Activated gamma-delta T cell (primary cell): ENCODE results near the gene SLC10A7.

Experiments used
- DNase-seq: peaks from one replicate; lab custom pipeline; 2025; lab: John Stamatoyannopoulos, UW

Gene SLC10A7

DNA sequence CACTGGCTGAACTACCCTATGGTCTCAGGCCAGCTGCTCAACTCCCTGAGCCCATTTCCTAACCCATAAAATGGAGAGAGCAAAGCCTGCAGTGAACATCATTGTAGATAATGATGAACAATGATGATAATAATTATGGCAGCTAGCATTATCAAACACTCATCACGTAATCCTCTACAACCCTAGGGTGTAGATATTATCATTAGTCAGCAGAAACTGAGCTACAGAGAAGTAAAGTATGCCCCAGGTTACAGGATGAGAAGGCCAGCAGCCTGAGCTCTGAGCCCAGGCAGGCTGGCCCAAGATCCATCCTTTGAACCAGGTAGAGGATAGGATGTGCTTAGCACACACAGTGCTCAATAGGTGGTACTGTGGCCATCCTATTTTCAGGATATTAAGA lies 264.2 kb downstream of the SLC10A7 start:
- no peak for DNase-seq

GRCh38 chr4:146256328-146256727 lies 265.4 kb downstream of the SLC10A7 start:
- no peak for DNase-seq

DNA sequence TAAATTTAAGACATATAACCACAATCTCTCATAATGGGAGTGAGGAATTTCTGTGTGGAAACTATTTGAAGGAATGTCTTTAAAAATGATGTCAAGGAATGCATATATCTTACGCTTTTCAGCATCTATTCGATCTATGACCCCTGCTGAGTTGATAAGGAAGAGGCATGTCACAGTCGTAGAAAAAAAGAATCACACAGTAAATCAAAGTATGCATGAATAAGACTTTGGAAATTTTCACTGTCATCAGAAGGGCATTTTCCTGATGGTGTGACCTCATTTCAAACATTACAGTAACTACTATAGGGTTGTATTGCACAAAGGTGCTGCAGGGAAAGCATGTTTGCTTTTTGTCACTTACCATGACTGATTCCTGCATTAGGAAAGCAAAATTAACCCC lies 265.9 kb downstream of the SLC10A7 start:
- DNase-seq = no peak

DNA sequence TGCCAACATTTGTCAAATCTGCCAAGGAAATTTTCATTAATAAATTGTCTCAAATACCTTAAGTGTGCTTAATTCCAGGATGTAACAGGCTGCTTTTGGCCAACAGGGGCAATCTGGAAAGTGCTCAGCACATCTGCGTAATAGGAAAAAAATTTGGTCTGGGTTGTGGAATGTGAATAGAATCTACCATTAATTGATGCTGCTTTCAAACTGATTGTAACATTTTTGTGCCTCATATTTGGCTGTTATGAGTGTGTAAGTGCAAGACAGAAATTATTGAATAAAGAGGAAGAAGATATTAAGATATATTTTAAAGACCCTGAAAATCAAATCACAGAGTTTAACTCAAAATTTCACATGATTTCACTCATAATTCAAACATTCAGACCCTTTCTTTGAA lies 266.3 kb downstream of the SLC10A7 start:
- DNase-seq = no peak

- DNase-seq = no peak
Measured at GRCh38 chr4:146252969-146253611, 268.6 kb downstream of the SLC10A7 start.

GRCh38 chr4:146247356-146247755 lies 274.4 kb downstream of the SLC10A7 start:
- DNase-seq = no peak

DNA sequence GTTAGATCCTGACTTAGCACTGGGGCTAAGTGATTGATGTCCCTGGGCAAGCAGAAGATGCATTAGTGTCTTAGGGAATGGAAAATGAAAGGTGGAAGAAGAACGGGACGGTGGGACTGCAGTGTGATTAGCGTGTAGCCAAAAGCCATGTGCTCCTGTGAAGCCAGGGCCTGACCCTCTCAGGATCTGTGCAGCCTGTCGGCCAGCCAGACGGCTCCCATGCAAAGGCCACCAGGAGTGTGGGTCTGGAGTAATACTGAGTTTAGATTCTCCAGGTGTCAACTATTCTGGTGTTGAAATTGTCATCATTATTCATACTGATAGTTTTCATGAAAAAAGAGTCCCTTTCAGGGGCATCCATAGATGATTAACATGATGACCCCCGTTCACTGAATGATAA lies 275.4 kb downstream of the SLC10A7 start:
- DNase-seq = no peak

- DNase-seq = no peak
Measured at GRCh38 chr4:146245850-146246249, 275.9 kb downstream of the SLC10A7 start.

DNA sequence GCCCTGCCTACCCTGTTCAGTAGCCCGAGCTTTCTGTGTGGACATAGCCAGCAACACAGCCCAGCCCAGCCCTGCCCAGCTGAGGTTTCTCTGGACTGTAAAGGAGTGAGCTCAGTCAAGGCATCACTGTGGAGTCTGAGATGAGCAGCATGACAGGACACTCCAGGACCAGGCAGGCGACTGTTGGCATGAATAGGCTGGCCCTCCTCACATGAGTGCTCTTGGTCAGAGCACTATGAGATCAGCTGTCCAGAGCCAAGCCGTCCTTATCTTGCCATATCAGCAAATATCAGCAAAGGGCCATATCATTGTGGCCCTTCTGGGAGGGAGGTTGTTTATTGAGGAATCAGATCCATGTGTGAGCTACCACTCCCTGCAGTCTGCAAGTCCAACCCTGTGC lies 276.5 kb downstream of the SLC10A7 start:
- DNase-seq = no peak

DNA sequence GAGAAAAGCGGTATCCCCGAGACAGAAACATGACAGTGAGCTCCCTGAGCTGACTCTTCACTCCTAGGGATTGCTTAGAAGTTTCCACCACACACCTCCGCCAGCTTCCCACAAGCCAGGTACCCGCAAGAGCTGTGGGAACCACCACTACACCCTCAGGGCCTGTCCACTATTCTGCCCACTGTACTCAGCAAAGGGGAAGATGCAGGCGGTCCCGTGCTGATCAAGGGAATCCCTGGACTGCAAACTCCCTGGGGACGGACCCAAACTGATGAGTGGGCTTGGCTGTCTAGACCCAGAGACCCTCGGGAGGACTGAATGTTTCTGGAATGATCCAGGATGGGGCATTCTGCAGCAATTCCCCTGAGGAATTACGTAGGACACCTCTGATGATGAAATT lies 277.2 kb downstream of the SLC10A7 start:
- DNase-seq = no peak

DNA sequence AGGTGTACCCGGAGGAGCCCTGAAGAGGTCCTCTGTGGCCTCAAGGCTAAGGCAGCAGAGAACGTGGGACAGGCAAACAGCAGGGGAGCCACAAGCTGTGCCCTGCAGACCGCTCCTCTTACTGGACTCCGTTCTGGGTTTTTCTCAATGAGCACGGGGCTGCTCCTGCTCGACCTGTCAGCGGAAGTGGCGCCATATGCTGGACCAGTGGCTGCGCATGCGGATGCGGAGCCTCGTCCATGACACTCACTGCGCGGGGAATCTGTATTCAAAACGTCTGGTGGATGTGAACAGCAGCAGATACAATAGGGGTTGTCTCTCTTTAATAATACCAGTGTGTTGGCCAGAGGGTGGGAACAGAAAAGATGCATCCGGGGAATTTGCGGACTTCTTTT lies 277.9 kb downstream of the SLC10A7 start:
- DNase-seq = no peak

DNA sequence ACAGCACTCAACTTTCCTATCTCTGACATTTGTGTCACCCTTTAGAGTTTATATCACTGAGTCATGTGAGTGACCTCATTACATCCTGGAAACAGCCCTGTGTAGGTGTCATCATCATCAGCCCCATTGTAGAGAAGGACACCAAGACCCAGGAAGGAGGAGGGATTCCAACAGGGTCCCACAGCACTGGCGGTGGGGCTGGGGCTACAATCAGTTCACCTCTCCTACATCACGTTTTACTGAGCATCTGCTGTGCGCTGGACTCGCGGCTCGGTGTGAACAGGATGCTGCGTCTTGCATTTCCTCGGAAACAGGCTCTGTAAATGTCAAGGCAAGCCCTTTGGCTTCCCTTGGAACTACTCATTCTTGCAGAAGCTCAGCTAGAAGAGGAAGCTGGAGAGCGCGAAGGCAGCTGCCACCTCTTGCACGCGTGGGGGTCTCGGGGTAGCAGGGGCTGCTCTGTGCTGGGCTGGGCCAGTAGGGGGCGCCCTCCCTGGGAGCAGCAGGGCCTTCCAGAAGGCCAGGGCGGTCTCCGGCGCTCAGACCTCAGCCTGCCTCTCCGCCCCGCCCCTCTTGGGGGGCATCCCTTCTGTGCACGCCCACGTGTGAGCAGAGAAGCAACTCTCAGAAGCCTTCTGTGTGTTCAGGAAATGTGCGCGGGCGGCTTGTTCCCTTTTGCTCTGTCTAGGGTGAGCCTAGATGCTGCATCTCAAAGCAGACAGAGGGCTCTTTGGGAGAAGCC lies 278.4 kb downstream of the SLC10A7 start:
- peak; percentile 16 for DNase-seq

DNA sequence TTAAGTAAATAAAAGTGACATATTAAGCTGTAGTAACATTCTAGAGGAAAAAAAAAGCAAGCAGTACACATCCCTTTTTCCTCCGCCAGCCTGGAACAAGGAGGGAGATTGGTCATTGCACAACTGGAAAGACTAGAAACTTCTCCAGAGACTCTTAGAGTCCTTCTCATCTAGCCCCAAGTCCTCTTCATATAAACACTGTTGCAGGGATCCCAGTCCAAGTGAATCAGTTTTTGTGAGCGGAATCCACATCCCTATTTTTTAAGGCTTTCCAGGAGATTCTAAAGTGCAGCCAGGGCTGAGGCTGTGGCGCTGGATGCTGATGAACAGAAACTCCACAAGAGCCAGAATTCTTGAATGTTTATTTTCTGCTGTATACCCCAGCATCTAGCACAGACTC lies 283.6 kb downstream of the SLC10A7 start:
- no peak for DNase-seq

DNA sequence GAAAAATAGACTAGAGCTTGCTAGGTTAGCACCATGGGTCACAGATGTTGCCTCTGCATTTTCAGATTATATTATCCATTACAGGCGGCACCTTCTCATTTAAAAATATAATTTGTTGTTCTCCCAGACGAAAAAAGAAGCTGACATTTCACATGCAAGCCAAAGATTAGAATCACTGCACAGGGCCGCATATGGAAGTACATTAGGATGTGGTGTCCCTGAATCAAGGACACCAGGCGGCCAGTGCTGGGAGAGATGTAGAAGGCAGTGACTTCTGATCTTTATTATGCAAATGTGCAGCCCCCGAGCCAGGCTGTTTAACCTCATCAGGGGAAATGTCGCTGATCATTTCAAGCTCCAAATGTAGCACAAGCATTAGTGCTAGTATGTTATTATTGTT lies 284.6 kb downstream of the SLC10A7 start:
- no peak for DNase-seq

DNA sequence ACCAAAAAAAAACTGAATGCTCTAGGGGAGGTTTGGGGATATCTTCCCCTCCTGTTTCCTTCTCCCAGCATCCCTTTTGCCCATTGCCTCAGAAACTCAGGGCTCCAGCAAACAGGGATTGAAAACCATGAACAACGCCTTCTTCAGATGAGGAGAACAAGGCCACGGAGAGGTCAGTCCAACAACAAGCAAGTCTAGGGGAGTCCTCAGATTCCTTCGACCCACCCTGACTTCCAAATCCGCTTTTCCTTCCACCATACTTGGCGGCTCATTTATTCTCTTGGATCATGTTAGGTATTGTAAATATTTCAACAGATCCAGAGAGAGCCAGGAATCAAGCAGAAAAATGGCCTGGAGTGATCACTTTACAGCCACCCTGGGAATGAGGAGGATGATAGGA lies 285.5 kb downstream of the SLC10A7 start:
- DNase-seq = no peak

- DNase-seq = no peak
Measured at GRCh38 chr4:146235654-146236177, 286.0 kb downstream of the SLC10A7 start.

DNA sequence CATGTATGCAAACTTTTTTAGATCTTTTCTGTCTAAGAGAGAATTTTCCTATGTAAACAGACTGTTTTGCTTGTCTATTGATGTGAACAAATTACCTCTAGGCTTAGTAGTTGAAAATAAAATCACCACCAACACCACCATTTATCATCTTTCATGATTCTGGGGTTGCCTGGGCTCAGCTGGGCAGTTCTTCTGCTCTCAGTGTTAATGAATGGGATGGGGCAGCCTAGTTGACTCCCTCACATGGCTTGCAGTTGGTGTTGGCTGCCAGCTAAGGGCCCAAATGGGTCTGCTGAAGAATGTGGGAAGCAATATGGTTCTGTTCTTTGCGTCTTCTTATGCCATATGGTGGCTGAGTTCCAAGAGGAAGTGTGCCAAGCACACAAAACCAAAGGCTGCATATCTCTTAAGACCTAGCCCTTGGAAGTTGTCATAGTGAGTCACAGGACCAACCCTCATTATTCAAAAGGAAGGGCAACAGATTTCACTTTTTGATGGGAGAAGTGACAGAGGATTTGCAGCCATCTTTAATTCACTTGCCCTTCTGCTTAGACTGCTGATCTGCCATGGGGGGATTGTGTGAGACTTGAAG lies 289.5 kb downstream of the SLC10A7 start:
- no peak for DNase-seq

DNA sequence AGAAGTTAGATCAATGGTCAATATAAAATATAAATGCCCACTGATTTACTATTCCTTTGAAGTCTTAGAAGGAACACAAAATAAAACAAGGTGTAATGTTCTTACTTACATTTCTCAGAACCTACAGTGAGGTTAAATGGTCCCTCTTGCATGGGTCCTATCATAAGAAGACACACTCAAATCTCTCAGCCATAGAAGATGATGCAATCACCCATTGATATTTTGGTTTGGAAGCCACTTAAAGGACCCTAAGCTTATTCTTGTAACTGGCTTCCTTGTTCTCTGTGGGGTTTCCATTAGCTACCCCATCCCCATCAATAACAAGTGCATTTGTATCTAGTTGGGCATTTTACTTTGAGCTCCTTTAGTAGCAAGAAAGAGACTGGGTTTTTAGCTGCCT lies 292.3 kb downstream of the SLC10A7 start:
- DNase-seq = no peak

DNA sequence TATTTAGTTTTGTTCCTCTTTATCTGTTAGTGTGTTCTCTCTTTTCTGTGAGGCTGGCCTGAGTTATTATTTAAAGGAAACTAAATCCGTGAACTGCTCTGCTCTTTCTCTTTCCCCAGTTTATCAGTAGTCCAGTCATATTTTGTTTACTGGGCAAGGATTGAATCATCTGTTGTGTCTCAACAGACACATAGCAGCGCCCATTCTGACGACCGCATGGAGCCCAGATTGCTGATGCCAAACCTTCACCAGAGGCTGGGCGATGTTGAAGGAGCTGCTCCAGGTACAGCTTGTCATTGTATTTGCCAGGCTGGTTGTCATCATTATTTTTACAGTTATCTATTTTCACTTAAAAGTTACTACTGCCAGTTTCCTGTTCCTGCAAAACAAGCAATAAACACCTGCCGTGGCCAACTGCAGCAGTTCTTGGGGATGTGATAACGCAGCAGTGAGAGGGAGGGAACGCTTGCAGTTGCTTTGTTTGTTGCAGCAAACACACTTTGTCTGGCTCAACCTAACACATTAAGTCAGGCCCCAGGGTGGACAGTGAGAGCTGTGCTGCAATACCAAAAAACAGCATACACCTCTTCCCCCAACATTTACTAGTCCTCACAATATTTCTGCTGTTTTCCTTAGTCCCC lies 297.3 kb downstream of the SLC10A7 start:
- DNase-seq = no peak

DNA sequence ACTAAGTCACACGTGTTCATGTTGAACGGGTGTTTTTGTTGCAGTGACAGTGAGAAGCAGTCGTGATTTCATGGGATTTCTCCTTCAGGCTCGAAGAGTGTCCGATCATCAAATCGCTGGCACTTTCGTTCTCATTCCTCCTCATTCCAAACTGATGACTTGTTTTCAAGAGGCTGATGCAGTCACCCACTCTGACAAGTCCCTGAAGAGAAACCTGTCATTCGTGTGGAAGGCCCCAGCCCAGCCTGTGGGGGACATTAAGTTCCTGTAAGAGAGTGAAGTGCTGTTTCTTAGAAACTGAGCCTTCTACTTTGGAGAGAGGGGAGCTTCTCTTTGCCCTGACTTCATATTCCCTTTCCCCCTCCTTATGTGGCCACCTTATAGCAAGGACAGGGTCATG lies 299.4 kb downstream of the SLC10A7 start:
- no peak for DNase-seq

DNA sequence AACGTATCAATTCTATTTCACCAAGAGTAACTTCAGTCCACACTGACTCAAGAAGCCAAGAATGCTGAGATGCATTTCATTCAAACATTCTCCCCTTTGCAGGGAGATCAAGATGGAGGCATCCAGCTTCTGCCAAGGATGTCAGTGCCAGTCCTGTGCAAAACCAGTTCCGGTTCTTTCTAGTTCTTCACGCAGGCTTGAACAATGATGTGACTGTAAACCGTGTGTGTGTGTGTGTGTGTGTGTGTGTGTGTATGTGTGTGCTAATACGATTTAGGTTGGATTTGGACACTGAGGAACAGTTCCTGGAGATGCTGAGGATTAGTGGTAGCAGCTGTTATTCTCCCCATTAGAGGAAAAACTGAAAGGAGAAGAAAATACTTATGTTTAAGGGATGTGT lies 307.5 kb downstream of the SLC10A7 start, which contains the start of gene REELD1:
Gene REELD1, plus strand, starts transcription at position 301 of the 400 bp plus-strand sequence. CDS start 2,415 bp downstream, outside the sequence.
- DNase-seq = no peak

GRCh38 chr4:146212781-146213180 lies 309.0 kb downstream of the SLC10A7 start:
- DNase-seq = no peak

- no peak for DNase-seq
Measured at GRCh38 chr4:146211440-146211839, 310.3 kb downstream of the SLC10A7 start.
